ENCODE results near the gene NALCN. TPM values are rescaled to one million over a fixed set of nuclear protein-coding genes. Genes with fewer than 3 reads are reported as not detected.

Gene NALCN
- total RNA-seq, 1 donor from 2014 or later: 1.1 TPM

GRCh38 chr13:101298517-101298916 lies 117.8 kb downstream of the NALCN start:
- Histone ChIP-seq H4K20me1 (ENCODE audit: insufficient read depth, low read length) (no peaks in the 10 kb centered on the region), H3K9me3 (ENCODE audit: insufficient read depth, low read depth, low read length) (no peaks in the 10 kb centered on the region), H3K27me3 (ENCODE audit: insufficient read depth, low read length) (no peaks in the 10 kb centered on the region), H3K36me3 (ENCODE audit: insufficient read depth, low read length) (no peaks in the 10 kb centered on the region), H3K9ac (ENCODE audit: low read length) (no peak overlapping the region), H3K79me2 (ENCODE audit: insufficient read depth, low read length) (no peaks in the 10 kb centered on the region), H2AFZ (ENCODE audit: low read depth, low read length) (no peak overlapping the region), H3K4me2 (ENCODE audit: low read length) (no peak overlapping the region), H3K27ac (ENCODE audit: low read depth, low read length) (no peak overlapping the region), H3K4me3 (ENCODE audit: insufficient read depth, low read depth, low read length) (no peak overlapping the region), H3K4me1 (ENCODE audit: insufficient read depth, low read length) (no peaks in the 10 kb centered on the region)
- no peaks in the 10 kb centered on the region for H3K4me1 Mint-ChIP-seq (ENCODE audit: low read depth, unreplicated experiment)
- H3K9me3 Mint-ChIP-seq (ENCODE audit: unreplicated experiment): peaks cover 7% of the 10 kb centered on the region
- DNase-seq (ENCODE audit: low read depth) (no peak), FAIRE-seq (no peak)
- H3K27ac Mint-ChIP-seq (ENCODE audit: unreplicated experiment): no peak overlapping the region
- H3K36me3 Mint-ChIP-seq (ENCODE audit: low read depth, unreplicated experiment): no peaks in the 10 kb centered on the region
- no peak overlapping the region for H3K4me3 Mint-ChIP-seq (ENCODE audit: unreplicated experiment)
- no peaks in the 10 kb centered on the region for H3K27me3 Mint-ChIP-seq (ENCODE audit: low read depth, unreplicated experiment)
- TF ChIP-seq EZH2 (IDR thresholded peaks at IDR 0.05; ENCODE audit: insufficient read depth, low read length): no peak
- TF ChIP-seq CTCF (IDR thresholded peaks at IDR 0.05; ENCODE audit: insufficient read depth, low read depth, low read length): no peak

- Histone ChIP-seq H3K27me3 (ENCODE audit: insufficient read depth, low read length) (no peaks in the 10 kb centered on the region), H4K20me1 (ENCODE audit: insufficient read depth, low read length) (no peaks in the 10 kb centered on the region), H3K4me2 (ENCODE audit: low read length) (no peak overlapping the region), H3K9me3 (ENCODE audit: insufficient read depth, low read depth, low read length) (no peaks in the 10 kb centered on the region), H3K9ac (ENCODE audit: low read length) (no peak overlapping the region), H3K4me3 (ENCODE audit: insufficient read depth, low read depth, low read length) (no peak overlapping the region), H3K36me3 (ENCODE audit: insufficient read depth, low read length) (no peaks in the 10 kb centered on the region), H3K4me1 (ENCODE audit: insufficient read depth, low read length) (no peaks in the 10 kb centered on the region), H3K27ac (ENCODE audit: low read depth, low read length) (no peak overlapping the region), H3K79me2 (ENCODE audit: insufficient read depth, low read length) (no peaks in the 10 kb centered on the region), H2AFZ (ENCODE audit: low read depth, low read length) (no peak overlapping the region)
- H3K4me1 Mint-ChIP-seq (ENCODE audit: low read depth, unreplicated experiment): peaks cover under 1% of the 10 kb centered on the region
- no peak overlapping the region for H3K27ac Mint-ChIP-seq (ENCODE audit: unreplicated experiment)
- H3K36me3 Mint-ChIP-seq (ENCODE audit: low read depth, unreplicated experiment): no peaks in the 10 kb centered on the region
- no peaks in the 10 kb centered on the region for H3K27me3 Mint-ChIP-seq (ENCODE audit: low read depth, unreplicated experiment)
- H3K9me3 Mint-ChIP-seq (ENCODE audit: unreplicated experiment): peaks cover 9% of the 10 kb centered on the region
- FAIRE-seq (no peak), DNase-seq (ENCODE audit: low read depth) (no peak)
- TF ChIP-seq CTCF (IDR thresholded peaks at IDR 0.05; ENCODE audit: insufficient read depth, low read depth, low read length) (no peak), EZH2 (IDR thresholded peaks at IDR 0.05; ENCODE audit: insufficient read depth, low read length) (no peak)
- no peak overlapping the region for H3K4me3 Mint-ChIP-seq (ENCODE audit: unreplicated experiment)
Observed at GRCh38 chr13:101297794-101298193, 118.5 kb downstream of the NALCN start.

GRCh38 chr13:101292711-101293110 lies 123.6 kb downstream of the NALCN start:
- peak; percentile 49 for FAIRE-seq
- H3K27ac Mint-ChIP-seq (ENCODE audit: unreplicated experiment): no peak overlapping the region
- peaks cover 16% of the 10 kb centered on the region for H3K4me1 Mint-ChIP-seq (ENCODE audit: low read depth, unreplicated experiment)
- no peak for TF ChIP-seq CTCF (IDR thresholded peaks at IDR 0.05; ENCODE audit: insufficient read depth, low read depth, low read length)
- TF ChIP-seq EZH2 (IDR thresholded peaks at IDR 0.05; ENCODE audit: insufficient read depth, low read length): no peak
- H3K79me2 ChIP-seq (ENCODE audit: insufficient read depth, low read length): no peaks in the 10 kb centered on the region
- no peaks in the 10 kb centered on the region for H3K9me3 ChIP-seq (ENCODE audit: insufficient read depth, low read depth, low read length)
- no peaks in the 10 kb centered on the region for H3K4me1 ChIP-seq (ENCODE audit: insufficient read depth, low read length)
- no peak overlapping the region for H2AFZ ChIP-seq (ENCODE audit: low read depth, low read length)
- no peak overlapping the region for H3K4me2 ChIP-seq (ENCODE audit: low read length)
- H3K27me3 ChIP-seq (ENCODE audit: insufficient read depth, low read length): no peaks in the 10 kb centered on the region
- peak; percentile 66 for DNase-seq (ENCODE audit: low read depth)
- H3K36me3 Mint-ChIP-seq (ENCODE audit: low read depth, unreplicated experiment): no peaks in the 10 kb centered on the region
- H3K4me3 ChIP-seq (ENCODE audit: insufficient read depth, low read depth, low read length): no peak overlapping the region
- no peaks in the 10 kb centered on the region for H3K27me3 Mint-ChIP-seq (ENCODE audit: low read depth, unreplicated experiment)
- no peak overlapping the region for H3K9ac ChIP-seq (ENCODE audit: low read length)
- no peak overlapping the region for H3K27ac ChIP-seq (ENCODE audit: low read depth, low read length)
- H3K9me3 Mint-ChIP-seq (ENCODE audit: unreplicated experiment): peaks cover 9% of the 10 kb centered on the region
- H4K20me1 ChIP-seq (ENCODE audit: insufficient read depth, low read length): no peaks in the 10 kb centered on the region
- H3K36me3 ChIP-seq (ENCODE audit: insufficient read depth, low read length): no peaks in the 10 kb centered on the region
- H3K4me3 Mint-ChIP-seq (ENCODE audit: unreplicated experiment): peak overlapping the region; percentile 1

Measured in astrocyte (in vitro differentiated cells and primary cell).